ENCODE results near the gene DNAJA3. TPM values are rescaled to one million over a fixed set of nuclear protein-coding genes. Genes with fewer than 3 reads are reported as not detected.

DNAJA3 gene
- total and polyA plus RNA-seq, 4 donors, result 24.8 to 38.5 (median 35.5) TPM

DNA sequence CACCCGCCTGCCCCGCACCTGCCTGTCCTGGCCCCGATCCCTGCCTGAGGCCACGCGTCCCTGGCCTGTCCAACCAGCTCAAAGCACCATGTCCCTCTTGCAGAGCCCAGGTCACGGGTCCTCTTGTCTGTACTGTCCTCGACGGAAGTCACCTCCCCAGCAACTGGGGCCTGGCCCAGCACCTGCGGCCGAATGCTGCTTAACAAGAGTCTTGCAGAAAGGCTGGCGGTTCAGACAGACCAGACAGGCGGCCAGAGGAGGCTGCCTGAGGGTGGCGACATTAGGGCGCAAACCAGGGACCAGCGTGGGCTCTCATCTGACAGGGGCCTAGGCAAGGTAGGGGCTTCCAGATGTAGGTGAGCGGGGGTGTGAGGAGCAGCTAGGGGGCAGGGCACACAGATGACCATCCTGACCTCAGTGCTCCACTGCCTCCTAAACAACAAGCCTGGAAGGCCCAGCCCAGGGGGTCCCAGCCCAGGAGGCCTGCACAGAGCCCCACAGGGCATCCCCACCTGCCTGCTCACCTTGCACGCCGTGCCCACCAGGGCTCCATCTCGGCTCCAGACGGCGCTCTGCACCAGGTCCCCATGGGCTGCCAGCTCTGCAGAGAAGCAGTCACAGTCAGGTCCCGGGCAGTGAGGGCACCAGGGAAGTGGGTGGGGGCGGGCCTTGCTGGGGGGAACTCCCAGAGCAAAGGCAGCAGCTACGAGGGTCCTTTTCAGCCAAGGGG is 20.5 kb upstream of the DNAJA3 start:
- no peaks in the 10 kb centered on the region for H3K9me3 ChIP-seq (ENCODE audit: control insufficient read depth in 4 of 4, insufficient read depth in 3 of 4, low read length in 3 of 4)
- TF ChIP-seq, protein P1, sequence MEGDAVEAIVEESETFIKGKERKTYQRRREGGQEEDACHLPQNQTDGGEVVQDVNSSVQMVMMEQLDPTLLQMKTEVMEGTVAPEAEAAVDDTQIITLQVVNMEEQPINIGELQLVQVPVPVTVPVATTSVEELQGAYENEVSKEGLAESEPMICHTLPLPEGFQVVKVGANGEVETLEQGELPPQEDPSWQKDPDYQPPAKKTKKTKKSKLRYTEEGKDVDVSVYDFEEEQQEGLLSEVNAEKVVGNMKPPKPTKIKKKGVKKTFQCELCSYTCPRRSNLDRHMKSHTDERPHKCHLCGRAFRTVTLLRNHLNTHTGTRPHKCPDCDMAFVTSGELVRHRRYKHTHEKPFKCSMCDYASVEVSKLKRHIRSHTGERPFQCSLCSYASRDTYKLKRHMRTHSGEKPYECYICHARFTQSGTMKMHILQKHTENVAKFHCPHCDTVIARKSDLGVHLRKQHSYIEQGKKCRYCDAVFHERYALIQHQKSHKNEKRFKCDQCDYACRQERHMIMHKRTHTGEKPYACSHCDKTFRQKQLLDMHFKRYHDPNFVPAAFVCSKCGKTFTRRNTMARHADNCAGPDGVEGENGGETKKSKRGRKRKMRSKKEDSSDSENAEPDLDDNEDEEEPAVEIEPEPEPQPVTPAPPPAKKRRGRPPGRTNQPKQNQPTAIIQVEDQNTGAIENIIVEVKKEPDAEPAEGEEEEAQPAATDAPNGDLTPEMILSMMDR (IDR thresholded peaks at IDR 0.05; ENCODE audit: control extremely low read depth, extremely low read depth), result no peak
- no peak overlapping the region for H3K4me3 ChIP-seq
- ATAC-seq (ENCODE audit: insufficient read depth, low FRiP score) (no peak), DNase-seq (no peak)
- H3K36me3 ChIP-seq (ENCODE audit: control insufficient read depth in 4 of 4, insufficient read depth in 4 of 4, low read length in 4 of 4), result peaks cover 0 to 42% (median 5%) of the 10 kb centered on the region in 4 donors
- H3K9ac ChIP-seq (ENCODE audit: insufficient read depth in 1 of 2, low read length in 2 of 2), result no peak overlapping the region
- 90 to 91% methylated on average over 24 of the region's 24 CpGs for WGBS, 2 donors
- H3K4me1 ChIP-seq (ENCODE audit: control insufficient read depth in 5 of 5, insufficient read depth in 5 of 5, low read length in 5 of 5), result peaks cover 0 to 27% (median 2%) of the 10 kb centered on the region in 5 donors
- H3K27me3 ChIP-seq (ENCODE audit: control insufficient read depth in 3 of 3, insufficient read depth in 3 of 3, low read length in 2 of 3), result no peaks in the 10 kb centered on the region
- no peak overlapping the region for H3K27ac ChIP-seq (ENCODE audit: low read depth in 1 of 2, low read length in 1 of 2)

DNA sequence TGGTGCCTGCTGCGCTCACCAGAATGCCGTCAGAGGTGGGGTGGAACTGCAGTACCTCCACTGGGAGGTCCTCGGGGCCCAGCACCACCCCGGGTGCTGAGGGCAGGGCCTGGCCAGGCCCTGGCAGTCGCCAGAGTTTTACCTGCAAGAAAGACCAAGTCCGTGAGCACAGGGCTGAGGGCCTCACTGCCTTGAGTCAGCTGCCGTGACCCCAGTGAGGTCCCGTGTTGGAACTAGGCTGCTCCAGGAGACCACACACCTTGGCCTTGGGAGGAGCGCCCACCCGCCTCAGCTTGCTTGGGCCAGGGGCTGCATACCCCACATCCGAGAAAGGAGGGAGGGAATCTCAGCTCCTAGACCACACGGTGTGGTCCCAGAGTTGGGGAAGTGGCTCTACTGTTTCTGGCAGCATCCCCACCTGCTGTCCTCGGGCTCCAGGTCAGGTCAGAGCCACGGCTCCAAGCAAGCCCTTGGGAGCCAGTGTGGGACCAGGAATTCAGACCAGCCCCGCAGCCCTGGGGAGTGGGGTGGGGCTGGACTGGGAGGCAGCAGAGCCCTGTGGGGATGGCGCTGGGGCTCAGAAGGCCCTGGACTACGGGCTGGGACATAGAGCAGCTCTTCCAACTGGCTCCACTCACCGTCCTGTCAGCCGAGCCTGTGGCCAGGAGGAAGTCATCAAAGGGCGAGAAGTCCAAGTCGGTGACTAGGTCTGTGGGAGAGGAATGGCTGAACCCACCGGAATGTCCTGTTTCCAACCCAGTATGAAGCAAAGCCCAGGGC is 17.9 kb upstream of the DNAJA3 start:
- no peak overlapping the region for H3K27ac ChIP-seq (ENCODE audit: low read depth in 1 of 2, low read length in 1 of 2)
- no peak overlapping the region for H3K9ac ChIP-seq (ENCODE audit: insufficient read depth in 1 of 2, low read length in 2 of 2)
- no peaks in the 10 kb centered on the region for H3K27me3 ChIP-seq (ENCODE audit: control insufficient read depth in 3 of 3, insufficient read depth in 3 of 3, low read length in 2 of 3)
- WGBS, 2 donors, result 86 to 88% methylated on average over 22 of the region's 22 CpGs
- H3K4me3 ChIP-seq, result no peak overlapping the region
- DNase-seq (no peak), ATAC-seq (ENCODE audit: insufficient read depth, low FRiP score) (no peak)
- peaks cover 0 to 46% (median 4%) of the 10 kb centered on the region in 4 donors for H3K36me3 ChIP-seq (ENCODE audit: control insufficient read depth in 4 of 4, insufficient read depth in 4 of 4, low read length in 4 of 4)
- TF ChIP-seq, protein P1 (IDR thresholded peaks at IDR 0.05; ENCODE audit: control extremely low read depth, extremely low read depth), result no peak
- no peaks in the 10 kb centered on the region for H3K9me3 ChIP-seq (ENCODE audit: control insufficient read depth in 4 of 4, insufficient read depth in 3 of 4, low read length in 3 of 4)
- peaks cover 0 to 45% (median 6%) of the 10 kb centered on the region in 5 donors for H3K4me1 ChIP-seq (ENCODE audit: control insufficient read depth in 5 of 5, insufficient read depth in 5 of 5, low read length in 5 of 5)

DNA sequence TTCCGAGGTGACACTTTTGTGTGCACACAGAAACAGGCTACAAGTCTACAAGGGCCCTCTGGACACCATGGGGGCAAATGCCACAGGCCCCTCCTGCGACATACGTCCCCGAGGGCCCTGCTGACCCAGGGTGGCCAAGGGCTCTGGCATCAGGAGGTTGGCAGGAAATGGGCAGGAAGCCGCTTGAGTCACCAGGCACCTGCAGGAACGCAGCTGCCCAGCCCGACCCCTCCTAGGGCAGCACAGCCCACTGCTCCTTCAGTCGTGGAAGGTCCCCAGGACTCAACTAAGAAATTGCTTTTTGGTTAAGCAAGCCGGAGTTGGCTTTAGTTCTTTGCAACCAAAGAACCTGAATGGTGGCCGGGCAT is 17.4 kb upstream of the DNAJA3 start:
- TF ChIP-seq, protein P1 (IDR thresholded peaks at IDR 0.05; ENCODE audit: control extremely low read depth, extremely low read depth), result no peak
- ATAC-seq (ENCODE audit: insufficient read depth, low FRiP score) (no peak), DNase-seq (no peak)
- peaks cover 0 to 45% (median 6%) of the 10 kb centered on the region in 5 donors for H3K4me1 ChIP-seq (ENCODE audit: control insufficient read depth in 5 of 5, insufficient read depth in 5 of 5, low read length in 5 of 5)
- H3K27ac ChIP-seq (ENCODE audit: low read depth in 1 of 2, low read length in 1 of 2), result no peak overlapping the region
- peaks cover 0 to 43% (median 3%) of the 10 kb centered on the region in 4 donors for H3K36me3 ChIP-seq (ENCODE audit: control insufficient read depth in 4 of 4, insufficient read depth in 4 of 4, low read length in 4 of 4)
- 69 to 77% methylated on average over 10 of the region's 10 CpGs for WGBS, 2 donors
- no peak overlapping the region for H3K9ac ChIP-seq (ENCODE audit: insufficient read depth in 1 of 2, low read length in 2 of 2)
- H3K4me3 ChIP-seq, result no peak overlapping the region
- H3K9me3 ChIP-seq (ENCODE audit: control insufficient read depth in 4 of 4, insufficient read depth in 3 of 4, low read length in 3 of 4), result no peaks in the 10 kb centered on the region
- no peaks in the 10 kb centered on the region for H3K27me3 ChIP-seq (ENCODE audit: control insufficient read depth in 3 of 3, insufficient read depth in 3 of 3, low read length in 2 of 3)

Measured in lung (tissue), 12 donors.